Calu3 (cell line): ENCODE measurements around the gene CAPRIN1. TPM values are rescaled to one million over a fixed set of nuclear protein-coding genes. Genes with fewer than 3 reads are reported as not detected.

Experiments
- Bru-seq: library from RNA; stranded (reverse); fragments of 400-500 nt; gene quantifications from one replicate; lab custom pipeline; 2021; lab: Mats Ljungman, UMichigan
- BruChase-seq, 2 experiments: library from RNA; stranded (reverse); fragments of 400-500 nt; gene quantifications; one replicate each; lab custom pipeline; 2021; lab: Mats Ljungman, UMichigan
- BruUV-seq: library from RNA; stranded (reverse); fragments of 400-500 nt; replicated peaks from 2 replicates; lab custom pipeline; 2021; lab: Mats Ljungman, UMichigan
- CTCF ChIA-PET: fragments of 300-600 bp; sonication (Branson Sonifier 250); formaldehyde crosslinking; loops from one replicate; lab custom pipeline; 2022; ENCODE audit warnings: antibody characterized with exemption; lab: Charles Lee
- DNase-seq: peaks from one replicate; pipeline ENCODE4 v3.0.0; 2022
- H3K27ac Mint-ChIP-seq: one replicate; pipeline ENCODE4 v1.8.0; 2022; ENCODE audit warnings: mixed read lengths; ENCODE audit not compliant: unreplicated experiment
- H3K27me3 Mint-ChIP-seq: one replicate; pipeline ENCODE4 v1.8.0; 2022; ENCODE audit warnings: mixed read lengths; ENCODE audit not compliant: unreplicated experiment
- H3K36me3 Mint-ChIP-seq: one replicate; pipeline ENCODE4 v1.8.0; 2022; ENCODE audit warnings: mild to moderate bottlenecking, moderate library complexity, mixed read lengths; ENCODE audit not compliant: insufficient read depth, unreplicated experiment
- H3K4me1 Mint-ChIP-seq: one replicate; pipeline ENCODE4 v1.8.0; 2022; ENCODE audit warnings: mild to moderate bottlenecking, low read depth, mixed read lengths; ENCODE audit not compliant: unreplicated experiment
- H3K4me3 Mint-ChIP-seq: one replicate; pipeline ENCODE4 v1.8.0; 2022; ENCODE audit warnings: mild to moderate bottlenecking, low read depth, moderate library complexity, mixed read lengths; ENCODE audit not compliant: unreplicated experiment
- H3K9me3 Mint-ChIP-seq: one replicate; pipeline ENCODE4 v1.8.0; 2022; ENCODE audit warnings: low read depth, mixed read lengths; ENCODE audit not compliant: unreplicated experiment
- intact Hi-C: fragments of 100-400 bp; cut with micrococcal nuclease; formaldehyde crosslinking; loops from one replicate; pipeline ENCODE4 v1.10.0; 2022; ENCODE audit not compliant: unreplicated experiment
- long read RNA-seq: library from polyadenylated mRNA; stranded (forward); transcript quantifications from one replicate; pipeline ENCODE4 v2.0.0, GENCODE V29; 2022
- total RNA-seq: library from RNA; stranded (reverse); gene quantifications from 2 replicates; pipeline ENCODE4 v1.2.3, GENCODE V29; 2022
- TF ChIP-seq, protein P1 (sequence below): fragments of 200-600 bp; IDR thresholded peaks from one replicate; pipeline ENCODE4 v1.8.0; 2022; ENCODE audit warnings: antibody characterized with exemption; ENCODE audit not compliant: unreplicated experiment

CAPRIN1 gene, protein sequence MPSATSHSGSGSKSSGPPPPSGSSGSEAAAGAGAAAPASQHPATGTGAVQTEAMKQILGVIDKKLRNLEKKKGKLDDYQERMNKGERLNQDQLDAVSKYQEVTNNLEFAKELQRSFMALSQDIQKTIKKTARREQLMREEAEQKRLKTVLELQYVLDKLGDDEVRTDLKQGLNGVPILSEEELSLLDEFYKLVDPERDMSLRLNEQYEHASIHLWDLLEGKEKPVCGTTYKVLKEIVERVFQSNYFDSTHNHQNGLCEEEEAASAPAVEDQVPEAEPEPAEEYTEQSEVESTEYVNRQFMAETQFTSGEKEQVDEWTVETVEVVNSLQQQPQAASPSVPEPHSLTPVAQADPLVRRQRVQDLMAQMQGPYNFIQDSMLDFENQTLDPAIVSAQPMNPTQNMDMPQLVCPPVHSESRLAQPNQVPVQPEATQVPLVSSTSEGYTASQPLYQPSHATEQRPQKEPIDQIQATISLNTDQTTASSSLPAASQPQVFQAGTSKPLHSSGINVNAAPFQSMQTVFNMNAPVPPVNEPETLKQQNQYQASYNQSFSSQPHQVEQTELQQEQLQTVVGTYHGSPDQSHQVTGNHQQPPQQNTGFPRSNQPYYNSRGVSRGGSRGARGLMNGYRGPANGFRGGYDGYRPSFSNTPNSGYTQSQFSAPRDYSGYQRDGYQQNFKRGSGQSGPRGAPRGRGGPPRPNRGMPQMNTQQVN
- total RNA-seq (268 and 273 TPM in 2 replicates), Bru-seq, nascent RNA (percentile 98 among the genes with signal in this experiment), BruChase-seq, experiment 1, labeled RNA remaining after a 6-hour chase (percentile 98 among the genes with signal in this experiment), BruChase-seq, experiment 2, labeled RNA remaining after a 2-hour chase (percentile 96 among the genes with signal in this experiment)
- long read RNA-seq, full-length matches to known transcripts = 79 of 96 reads
- long read RNA-seq, partial matches to known transcripts = 10 of 96 reads
- long read RNA-seq, other reads (novel, unspliced or antisense) = 7 of 96 reads

DNA sequence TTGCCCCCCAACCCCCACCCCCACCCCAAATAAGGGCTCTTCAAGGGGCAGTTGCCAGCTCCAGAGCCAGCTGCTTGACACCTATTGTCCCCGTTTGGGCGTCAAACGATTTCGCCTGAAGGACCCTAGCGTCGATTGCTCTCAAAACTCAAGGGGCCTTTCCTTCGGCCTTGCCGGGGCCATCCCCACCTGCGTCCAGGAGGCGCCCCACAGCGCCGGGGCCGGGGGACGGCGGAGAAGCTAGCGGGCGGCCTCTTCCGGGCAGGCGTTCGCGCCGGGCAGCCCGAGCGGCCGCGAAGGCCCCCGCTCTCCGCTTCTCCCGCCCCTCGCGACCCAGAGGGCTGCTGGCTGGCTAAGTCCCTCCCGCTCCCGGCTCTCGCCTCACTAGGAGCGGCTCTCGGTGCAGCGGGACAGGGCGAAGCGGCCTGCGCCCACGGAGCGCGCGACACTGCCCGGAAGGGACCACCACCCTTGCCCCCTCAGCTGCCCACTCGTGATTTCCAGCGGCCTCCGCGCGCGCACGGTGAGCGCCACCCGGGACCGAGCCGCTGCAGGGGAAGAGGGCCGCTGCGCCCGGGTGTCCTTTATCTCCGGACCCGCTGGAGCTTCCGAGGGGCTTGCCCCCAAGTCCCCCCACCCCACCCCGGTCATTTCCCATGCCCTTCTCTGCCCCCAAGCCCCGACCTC is at the start of gene CAPRIN1:
Gene CAPRIN1, plus strand, starts transcription at position 383 of the 687 bp plus-strand sequence. CDS start 690 bp downstream, outside the sequence.
- no peaks in the 10 kb centered on the region for H3K27me3 Mint-ChIP-seq
- no peaks in the 10 kb centered on the region for H3K9me3 Mint-ChIP-seq
- intact Hi-C loops = loop anchor here (2.0 to 5.0 kb wide), 2 partner anchors 54 to 307 kb away; partner anchors contain the start of gene ABTB2
- DNase-seq = peak; percentile 96
- peaks cover 14% of the 10 kb centered on the region for H3K4me1 Mint-ChIP-seq
- peak within 1 kb of the TSS; percentile 97 for H3K27ac Mint-ChIP-seq
- BruUV-seq = no TSS peak
- TF ChIP-seq, protein P1, sequence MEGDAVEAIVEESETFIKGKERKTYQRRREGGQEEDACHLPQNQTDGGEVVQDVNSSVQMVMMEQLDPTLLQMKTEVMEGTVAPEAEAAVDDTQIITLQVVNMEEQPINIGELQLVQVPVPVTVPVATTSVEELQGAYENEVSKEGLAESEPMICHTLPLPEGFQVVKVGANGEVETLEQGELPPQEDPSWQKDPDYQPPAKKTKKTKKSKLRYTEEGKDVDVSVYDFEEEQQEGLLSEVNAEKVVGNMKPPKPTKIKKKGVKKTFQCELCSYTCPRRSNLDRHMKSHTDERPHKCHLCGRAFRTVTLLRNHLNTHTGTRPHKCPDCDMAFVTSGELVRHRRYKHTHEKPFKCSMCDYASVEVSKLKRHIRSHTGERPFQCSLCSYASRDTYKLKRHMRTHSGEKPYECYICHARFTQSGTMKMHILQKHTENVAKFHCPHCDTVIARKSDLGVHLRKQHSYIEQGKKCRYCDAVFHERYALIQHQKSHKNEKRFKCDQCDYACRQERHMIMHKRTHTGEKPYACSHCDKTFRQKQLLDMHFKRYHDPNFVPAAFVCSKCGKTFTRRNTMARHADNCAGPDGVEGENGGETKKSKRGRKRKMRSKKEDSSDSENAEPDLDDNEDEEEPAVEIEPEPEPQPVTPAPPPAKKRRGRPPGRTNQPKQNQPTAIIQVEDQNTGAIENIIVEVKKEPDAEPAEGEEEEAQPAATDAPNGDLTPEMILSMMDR = no peak
- CTCF ChIA-PET = interaction anchor here (0.6 to 1.1 kb wide), 5 partner anchors 24 to 127 kb away, joined by 3 to 4 read pairs (median 3); no protein-coding TSS in a partner anchor
- peak within 1 kb of the TSS; percentile 99 for H3K4me3 Mint-ChIP-seq
- H3K36me3 Mint-ChIP-seq = peaks cover 47% of the 10 kb centered on the region

DNA sequence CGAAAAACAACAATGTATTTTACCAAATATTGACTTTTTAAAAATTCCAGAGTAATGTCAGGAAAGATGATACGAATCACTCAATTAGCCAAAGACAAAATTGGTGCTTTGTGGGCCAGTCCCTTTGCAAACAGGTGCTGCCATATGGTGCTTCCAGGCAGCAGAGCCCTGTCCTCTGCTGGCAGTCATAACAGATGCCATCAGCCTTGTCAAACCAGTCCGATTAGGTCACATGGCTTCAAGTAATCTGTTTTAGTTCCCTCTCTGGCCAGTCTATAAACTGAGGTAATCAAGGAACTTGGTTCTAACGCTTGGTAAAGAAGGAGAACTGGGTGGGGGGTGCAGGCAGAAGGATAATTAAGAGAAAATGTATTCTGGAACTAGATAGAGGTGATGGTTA is 49.1 kb upstream of the CAPRIN1 start:
- Mint-ChIP-seq H3K27me3 (no peaks in the 10 kb centered on the region), H3K4me3 (no peak overlapping the region), H3K9me3 (no peaks in the 10 kb centered on the region), H3K36me3 (no peaks in the 10 kb centered on the region), H3K27ac (no peak overlapping the region), H3K4me1 (peaks cover 18% of the 10 kb centered on the region)
- DNase-seq = peak; percentile 57
- TF ChIP-seq, protein P1 = no peak
- BruUV-seq = no TSS peak
- CTCF ChIA-PET = no interaction called here
- intact Hi-C loops = no loop called here

DNA sequence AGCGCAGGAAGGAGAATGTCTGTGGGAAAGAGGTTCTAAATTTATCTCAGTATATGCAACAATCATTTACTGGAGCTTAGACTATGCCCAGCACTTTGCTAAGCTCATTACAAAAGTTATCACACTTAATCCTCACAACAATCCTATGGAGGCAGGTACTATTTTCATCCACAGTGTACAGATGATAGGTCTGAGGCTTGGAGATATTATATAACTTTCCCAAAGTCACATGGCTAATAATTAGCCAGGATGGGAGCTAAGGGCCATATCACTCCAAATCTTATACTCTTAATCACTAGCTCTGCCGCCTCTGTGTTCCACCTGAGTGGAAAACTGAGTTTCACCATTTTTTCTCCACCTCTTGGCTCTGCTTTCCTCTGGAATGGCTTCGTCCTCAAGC is 47.3 kb upstream of the CAPRIN1 start:
- DNase-seq = no peak
- TF ChIP-seq, protein P1 = no peak
- Mint-ChIP-seq H3K27me3 (no peaks in the 10 kb centered on the region), H3K9me3 (no peaks in the 10 kb centered on the region), H3K36me3 (no peaks in the 10 kb centered on the region), H3K27ac (no peak overlapping the region), H3K4me3 (no peak overlapping the region), H3K4me1 (peaks cover 11% of the 10 kb centered on the region)
- CTCF ChIA-PET = interaction anchor here (1.1 kb wide), 1 partner anchor 41 kb away, joined by 3 read pairs; no protein-coding TSS in a partner anchor
- intact Hi-C loops = no loop called here
- no TSS peak for BruUV-seq
